Hepatocyte (in vitro differentiated cells): ENCODE measurements around the gene ARHGEF37.

Experiments used
- CTCF ChIP-seq: fragments of 200-600 bp; sonication (generic); IDR thresholded peaks from 2 replicates; pipeline ENCODE4 v1.5.1; 2016; ENCODE audit warnings: antibody characterized with exemption, mild to moderate bottlenecking; ENCODE audit not compliant: poor library complexity
- EZH2 ChIP-seq: fragments of 200-600 bp; sonication (generic); IDR thresholded peaks from 2 replicates; pipeline ENCODE4 v1.6.1; 2016; ENCODE audit warnings: antibody characterized with exemption, mild to moderate bottlenecking, borderline replicate concordance
- EZH2phosphoT487 ChIP-seq: fragments of 200-600 bp; sonication (generic); IDR thresholded peaks from one replicate; pipeline ENCODE4 v1.6.1; 2018; ENCODE audit warnings: antibody characterized with exemption, mild to moderate bottlenecking, low read depth, moderate library complexity; ENCODE audit not compliant: unreplicated experiment, severe bottlenecking

GRCh38 chr5:149605354-149605997 is 24.2 kb downstream of the ARHGEF37 start:
- TF ChIP-seq CTCF, result no peak
- TF ChIP-seq EZH2, result no peak
- no peak for TF ChIP-seq EZH2phosphoT487
